HG02970 (cell line): ENCODE data around the gene TARS2.

Experiments used
- ATAC-seq: cut with Tn5 transposase; IDR thresholded peaks from one replicate; pipeline ENCODE4 v1.9.1; 2021; ENCODE audit warnings: mild to moderate bottlenecking, moderate library complexity, moderate number of reproducible peaks; ENCODE audit not compliant: unreplicated experiment, low FRiP score

TARS2 gene

GRCh38 chr1:150535511-150536287 lies 48.5 kb downstream of the TARS2 start:
- no peak for ATAC-seq

GRCh38 chr1:150536836-150537731 lies 49.9 kb downstream of the TARS2 start:
- ATAC-seq, result no peak

GRCh38 chr1:150537732-150538684 lies 50.8 kb downstream of the TARS2 start:
- ATAC-seq, result no peak

GRCh38 chr1:150543500-150544143 lies 56.4 kb downstream of the TARS2 start:
- no peak for ATAC-seq

- no peak for ATAC-seq
Observed at GRCh38 chr1:150544204-150544603, 57.0 kb downstream of the TARS2 start.

GRCh38 chr1:150545486-150546032 lies 58.3 kb downstream of the TARS2 start:
- no peak for ATAC-seq

- no peak for ATAC-seq
Observed at GRCh38 chr1:150546294-150546937, 59.2 kb downstream of the TARS2 start.

GRCh38 chr1:150548324-150548631 lies 61.1 kb downstream of the TARS2 start:
- no peak for ATAC-seq

- no peak for ATAC-seq
Observed at GRCh38 chr1:150548632-150549495, 61.6 kb downstream of the TARS2 start, which contains the start of gene ADAMTSL4. ADAMTSL4 (plus strand) TSS chr1:150549408; CDS start chr1:150552289, 2,881 bp downstream.

GRCh38 chr1:150549496-150550221 lies 62.4 kb downstream of the TARS2 start:
- no peak for ATAC-seq

- ATAC-seq, result no peak
Observed at GRCh38 chr1:150550222-150551050, 63.2 kb downstream of the TARS2 start.

- no peak for ATAC-seq
Observed at GRCh38 chr1:150551051-150551783, 64.0 kb downstream of the TARS2 start.

GRCh38 chr1:150551784-150552127 lies 64.5 kb downstream of the TARS2 start:
- no peak for ATAC-seq

GRCh38 chr1:150552128-150552910 lies 65.1 kb downstream of the TARS2 start:
- no peak for ATAC-seq

- no peak for ATAC-seq
Observed at GRCh38 chr1:150552911-150553289, 65.7 kb downstream of the TARS2 start.
